Endothelial cell of umbilical vein (primary cell): Measurements from ENCODE around the gene SIAE.

Experiments used
- EZH2 ChIP-seq: IDR thresholded peaks from 2 replicates; pipeline ENCODE4 v1.6.1; 2012; ENCODE audit warnings: borderline replicate concordance, low read depth, mild to moderate bottlenecking, moderate library complexity, low read length, inconsistent platforms; ENCODE audit not compliant: severe bottlenecking
- MYC ChIP-seq: IDR thresholded peaks from one replicate; pipeline ENCODE4 v1.6.1; 2011; ENCODE audit warnings: mild to moderate bottlenecking, low read depth, low read length
- POLR2A ChIP-seq: IDR thresholded peaks from 2 replicates; pipeline ENCODE4 v1.6.1; 2012; ENCODE audit warnings: low read depth, mild to moderate bottlenecking, control low read depth, low read length
- TF ChIP-seq, protein P1 (sequence below), 2 donors: IDR thresholded peaks; 1 replicate in 1 of 2; 2 replicates in 1 of 2; pipeline ENCODE4 v1.5.1; 2011; ENCODE audit warnings: low read length in 2 of 2, mild to moderate bottlenecking in 2 of 2, moderate library complexity in 2 of 2, control low read depth in 1 of 2, inconsistent platforms in 1 of 2, low read depth in 1 of 2; ENCODE audit not compliant: insufficient read depth in 1 of 2; ENCODE audit errors: extremely low read depth in 1 of 2
- TF ChIP-seq, protein P2 (sequence below): IDR thresholded peaks from 2 replicates; pipeline ENCODE4 v1.6.1; 2011; ENCODE audit not compliant: insufficient read depth, insufficient read length

DNA sequence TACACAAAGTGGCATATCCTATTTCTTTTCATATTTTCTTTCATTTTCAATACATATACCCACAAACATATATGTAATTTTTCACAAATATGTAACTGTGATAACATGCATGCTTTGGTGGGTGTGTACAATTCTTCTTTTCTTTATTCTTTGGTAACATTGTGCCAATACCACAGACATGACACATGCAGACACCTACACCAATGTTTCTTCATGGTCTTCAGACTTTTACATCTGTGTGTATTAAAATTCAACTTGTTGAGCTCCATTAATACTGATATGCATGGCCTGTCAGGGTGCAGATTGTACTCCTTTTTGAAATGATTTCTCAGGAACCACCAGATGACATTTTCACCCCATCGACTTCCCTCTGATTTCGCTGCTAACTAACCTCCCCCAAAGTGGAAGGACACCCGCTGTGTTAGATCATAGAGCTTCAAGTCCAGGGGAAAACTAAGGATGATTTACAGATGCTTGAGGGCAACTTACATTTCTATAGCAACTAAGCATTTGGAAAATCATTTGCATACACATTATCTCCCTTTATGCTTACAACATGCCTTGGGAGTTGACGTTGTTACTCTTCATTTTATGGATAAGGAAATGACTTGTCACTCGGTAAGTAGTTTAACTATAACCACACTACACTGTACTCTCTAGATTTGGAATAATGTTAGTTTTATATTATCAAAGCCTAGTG, 72.8 kb downstream of the SIAE start:
- TF ChIP-seq, protein P1, sequence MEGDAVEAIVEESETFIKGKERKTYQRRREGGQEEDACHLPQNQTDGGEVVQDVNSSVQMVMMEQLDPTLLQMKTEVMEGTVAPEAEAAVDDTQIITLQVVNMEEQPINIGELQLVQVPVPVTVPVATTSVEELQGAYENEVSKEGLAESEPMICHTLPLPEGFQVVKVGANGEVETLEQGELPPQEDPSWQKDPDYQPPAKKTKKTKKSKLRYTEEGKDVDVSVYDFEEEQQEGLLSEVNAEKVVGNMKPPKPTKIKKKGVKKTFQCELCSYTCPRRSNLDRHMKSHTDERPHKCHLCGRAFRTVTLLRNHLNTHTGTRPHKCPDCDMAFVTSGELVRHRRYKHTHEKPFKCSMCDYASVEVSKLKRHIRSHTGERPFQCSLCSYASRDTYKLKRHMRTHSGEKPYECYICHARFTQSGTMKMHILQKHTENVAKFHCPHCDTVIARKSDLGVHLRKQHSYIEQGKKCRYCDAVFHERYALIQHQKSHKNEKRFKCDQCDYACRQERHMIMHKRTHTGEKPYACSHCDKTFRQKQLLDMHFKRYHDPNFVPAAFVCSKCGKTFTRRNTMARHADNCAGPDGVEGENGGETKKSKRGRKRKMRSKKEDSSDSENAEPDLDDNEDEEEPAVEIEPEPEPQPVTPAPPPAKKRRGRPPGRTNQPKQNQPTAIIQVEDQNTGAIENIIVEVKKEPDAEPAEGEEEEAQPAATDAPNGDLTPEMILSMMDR (IDR thresholded peaks at IDR 0.05; ENCODE audit: extremely low read depth in 1 of 2, insufficient read depth in 1 of 2, low read depth in 1 of 2, low read length in 2 of 2), result no peak
- TF ChIP-seq, protein P2, sequence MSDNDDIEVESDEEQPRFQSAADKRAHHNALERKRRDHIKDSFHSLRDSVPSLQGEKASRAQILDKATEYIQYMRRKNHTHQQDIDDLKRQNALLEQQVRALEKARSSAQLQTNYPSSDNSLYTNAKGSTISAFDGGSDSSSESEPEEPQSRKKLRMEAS, result no peak
- TF ChIP-seq POLR2A (no peak), EZH2 (no peak), MYC (no peak)
